ENCODE results near the gene POLDIP2. TPM values are rescaled to one million over a fixed set of nuclear protein-coding genes. Genes with fewer than 3 reads are reported as not detected.

Gene POLDIP2
- total and polyA plus RNA-seq, 2 of the 13 experiments (the other 11 are each of a cell fraction or from before 2014, with no cell fraction given) = 85.9 to 114 TPM

- in situ Hi-C loops (cut with HindIII; ENCODE audit: extremely low pct_ligation_motif_present, low pct_unique_long_range_greater_than_20kb) = loop anchor here (25.0 kb wide), 1 partner anchor 282 kb away; the partner anchor contains the start of gene NLK
- Histone ChIP-seq H3K27me3 (ENCODE audit: control insufficient read depth in 1 of 2, insufficient read depth in 2 of 2, low read length in 2 of 2) (no peaks in the 10 kb centered on the region), H4K20me1 (ENCODE audit: insufficient read depth, low read length) (peaks cover 5% of the 10 kb centered on the region; the same call in 1 of the 2 replicates), H3K4me3 (replicated peaks in 1 of 3; ENCODE audit: insufficient read depth in 1 of 3, low read depth in 2 of 3, low read length in 3 of 3) (peak overlapping the region; percentile 65 to 80 (median 76)), H2AFZ (ENCODE audit: low read length) (no peak overlapping the region), H3K4me2 (ENCODE audit: low read depth, low read length) (peak overlapping the region; percentile 91), H3K36me3 (replicated peaks in 1 of 2; ENCODE audit: control insufficient read depth in 1 of 2, insufficient read depth in 2 of 2, low read length in 2 of 2) (no peaks in the 10 kb centered on the region; a peak in 1 of 5 replicates), H3K9me3 (ENCODE audit: low read length) (no peaks in the 10 kb centered on the region), H3K79me2 (ENCODE audit: insufficient read depth, low read length) (peaks cover 62% of the 10 kb centered on the region), H3K4me1 (ENCODE audit: insufficient read depth, low read length) (peaks cover 68% of the 10 kb centered on the region), H3K27ac (ENCODE audit: extremely low read length, insufficient read depth, low read length) (peak overlapping the region; percentile 69), H3K9ac (ENCODE audit: insufficient read depth, low read depth, low read length) (peak overlapping the region; percentile 77)
- ATAC-seq = no peak
- 0% methylated on average over 7 of the region's 7 CpGs for WGBS (ENCODE audit: low lambda C conversion rate)
- no peak for DNase-seq (ENCODE audit: low spot score)
- no peak for TF ChIP-seq ERF (CRISPR knock-in tag; IDR thresholded peaks at IDR 0.05)
- 0 out of 2 replicates have a peak, but pooled peaks have one; percentile 3 for TF ChIP-seq ZSCAN22 (CRISPR knock-in tag; IDR thresholded peaks at IDR 0.05)
- TF ChIP-seq DMTF1 (CRISPR knock-in tag; IDR thresholded peaks at IDR 0.05) = no peak
- no peak for TF ChIP-seq SALL1 (CRISPR knock-in tag; IDR thresholded peaks at IDR 0.05)
- peak; percentile 29 for TF ChIP-seq ZNF18 (CRISPR knock-in tag; IDR thresholded peaks at IDR 0.05; ENCODE audit: insufficient replicate concordance)
- TF ChIP-seq ZNF670 (CRISPR knock-in tag; IDR thresholded peaks at IDR 0.05; ENCODE audit: borderline replicate concordance) = peak; percentile 49; the same call in 1 of the 2 replicates
- peak; percentile 19; the same call in 1 of the 2 replicates for TF ChIP-seq KDM5A (IDR thresholded peaks at IDR 0.05; ENCODE audit: borderline replicate concordance, low read length)
- no peak for TF ChIP-seq NFE2 (CRISPR knock-in tag; IDR thresholded peaks at IDR 0.05)
- TF ChIP-seq TFDP2 (CRISPR knock-in tag; IDR thresholded peaks at IDR 0.05) = no peak
- TF ChIP-seq ZBTB42 (CRISPR knock-in tag; IDR thresholded peaks at IDR 0.05) = peak; percentile 6; the same call in 1 of the 2 replicates
- TF ChIP-seq ZNF75D (CRISPR knock-in tag; IDR thresholded peaks at IDR 0.05; ENCODE audit: borderline replicate concordance) = no peak
- intact Hi-C loops (cut with micrococcal nuclease; ENCODE audit: unreplicated experiment) = no loop called here
- ChIA-PET POLR2A (interaction anchor here (0.8 to 5.8 kb wide), 6 partner anchors 12 to 97 kb away, joined by 3 to 41 read pairs (median 3); partner anchors contain the start of genes IFT20 and TNFAIP1), CTCF (ENCODE audit: low intra/inter-chr PET ratio, low total read pairs) (interaction anchor here (1.6 kb wide), 1 partner anchor 98 kb away, joined by 3 read pairs; no protein-coding TSS in a partner anchor)
- BruUV-seq (replicated peaks) = no TSS peak
- no peak for FAIRE-seq
Measured at GRCh38 chr17:28319598-28319935, 37.8 kb downstream of the POLDIP2 start.
